ENCODE results near the gene KRTAP9-4.
"Not testable (repeated sequence)": the region's sequence is repeated elsewhere in the genome, so short reads cannot be mapped to it uniquely, and the experiment has no call there.

Gene KRTAP9-4, protein sequence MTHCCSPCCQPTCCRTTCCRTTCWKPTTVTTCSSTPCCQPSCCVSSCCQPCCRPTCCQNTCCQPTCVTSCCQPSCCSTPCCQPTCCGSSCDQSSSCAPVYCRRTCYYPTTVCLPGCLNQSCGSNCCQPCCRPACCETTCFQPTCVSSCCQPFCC
- 0 reads per million in 4 donors for total RNA-seq

DNA sequence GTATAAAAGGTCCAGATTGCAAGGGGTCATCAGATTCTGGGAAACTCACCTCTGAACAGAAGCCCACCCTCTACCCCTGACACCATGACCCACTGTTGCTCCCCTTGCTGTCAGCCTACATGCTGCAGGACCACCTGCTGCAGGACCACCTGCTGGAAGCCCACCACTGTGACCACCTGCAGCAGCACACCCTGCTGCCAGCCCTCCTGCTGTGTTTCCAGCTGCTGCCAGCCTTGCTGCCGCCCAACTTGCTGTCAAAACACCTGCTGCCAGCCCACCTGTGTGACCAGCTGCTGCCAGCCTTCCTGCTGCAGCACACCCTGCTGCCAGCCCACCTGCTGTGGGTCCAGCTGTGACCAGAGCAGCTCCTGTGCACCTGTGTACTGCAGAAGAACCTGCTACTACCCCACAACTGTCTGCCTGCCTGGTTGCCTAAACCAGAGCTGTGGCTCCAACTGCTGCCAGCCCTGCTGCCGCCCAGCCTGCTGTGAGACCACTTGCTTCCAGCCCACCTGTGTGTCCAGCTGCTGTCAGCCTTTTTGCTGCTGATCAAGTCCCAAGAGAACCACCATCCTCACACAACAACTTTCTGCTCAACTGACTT, at the start of gene KRTAP9-4:
TSS of gene KRTAP9-4 (plus strand) at position 51 of the 604 bp plus-strand sequence. CDS start at position 85, 34 bp downstream.
- DNase-seq = not testable (repeated sequence)

DNA sequence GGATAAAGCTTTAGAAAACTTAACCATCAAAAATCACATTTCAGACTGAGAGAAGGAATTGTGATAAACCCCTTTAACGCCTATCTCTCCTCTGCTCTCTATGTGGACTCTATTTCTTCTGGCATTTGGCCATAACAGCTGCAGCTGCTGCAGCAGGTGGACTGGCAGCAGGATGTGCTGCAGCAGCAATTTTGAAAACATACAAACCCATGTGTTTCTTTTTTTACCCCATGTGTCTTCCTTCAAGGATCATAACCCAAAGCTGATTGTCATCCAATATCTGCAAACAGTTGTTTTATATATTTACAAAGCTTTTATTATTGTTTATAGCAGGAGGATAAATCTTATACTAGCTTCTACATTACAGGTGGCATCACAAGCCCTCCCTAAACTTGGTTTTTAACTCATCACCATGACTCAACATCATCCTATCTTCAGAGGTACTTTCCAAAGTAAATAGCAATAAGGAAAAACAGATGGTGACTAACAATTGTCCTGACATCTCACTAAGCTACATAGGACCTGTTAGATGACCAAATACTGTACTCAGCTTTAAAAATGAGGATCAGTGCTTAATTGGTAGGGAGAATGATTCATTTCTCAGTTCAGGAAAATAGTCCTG, 37.5 kb upstream of the KRTAP9-4 start:
- DNase-seq = no peak

DNA sequence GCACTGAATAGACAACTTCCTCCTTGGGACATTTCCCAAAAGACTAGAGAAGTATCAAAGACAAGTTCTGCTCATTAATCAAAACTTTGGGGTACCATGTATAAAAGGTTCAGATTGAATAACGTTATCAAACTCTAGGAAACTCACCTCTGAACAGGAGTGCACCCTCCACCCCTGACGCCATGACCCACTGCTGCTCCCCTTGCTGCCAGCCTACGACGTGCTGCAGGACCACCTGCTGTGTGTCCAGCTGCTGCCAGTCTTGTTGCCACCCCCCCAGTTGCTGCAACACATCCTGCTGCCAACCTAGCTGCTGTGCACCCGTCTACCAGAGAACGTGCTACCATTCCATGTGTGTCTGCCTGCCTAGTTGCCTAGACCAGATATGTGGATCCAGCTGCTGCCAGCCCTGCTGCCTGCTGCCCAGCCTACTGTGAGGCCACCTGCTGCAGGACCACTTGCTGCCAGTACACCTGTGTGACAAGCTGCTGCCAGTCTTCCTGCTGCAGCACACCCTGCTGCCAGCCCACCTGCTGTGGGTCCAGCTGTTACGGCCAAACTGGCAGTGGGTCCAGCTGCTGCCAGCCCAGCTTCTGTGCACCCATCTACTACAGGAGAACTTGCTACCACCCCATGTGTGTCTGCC, 36.8 kb upstream of the KRTAP9-4 start:
- no peak for DNase-seq

DNA sequence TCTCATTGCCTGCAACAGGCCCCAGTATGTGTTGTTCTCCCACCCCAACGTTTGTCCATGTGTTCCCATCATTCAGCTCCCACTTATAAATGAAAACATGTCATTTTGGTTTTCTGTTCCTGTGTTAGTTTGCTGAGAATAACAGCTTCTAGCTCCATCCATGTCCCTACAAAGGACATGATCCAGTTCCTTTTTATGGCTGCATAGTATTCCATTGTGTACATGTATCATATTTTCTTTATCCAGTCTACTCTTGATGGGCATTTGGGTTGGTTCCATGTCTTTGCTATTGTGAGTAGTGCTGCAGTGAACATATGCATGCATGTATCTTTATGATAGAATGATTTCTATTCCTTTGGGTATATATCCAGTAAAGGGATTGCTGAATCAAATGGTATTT, 33.8 kb upstream of the KRTAP9-4 start:
- DNase-seq = no peak

DNA sequence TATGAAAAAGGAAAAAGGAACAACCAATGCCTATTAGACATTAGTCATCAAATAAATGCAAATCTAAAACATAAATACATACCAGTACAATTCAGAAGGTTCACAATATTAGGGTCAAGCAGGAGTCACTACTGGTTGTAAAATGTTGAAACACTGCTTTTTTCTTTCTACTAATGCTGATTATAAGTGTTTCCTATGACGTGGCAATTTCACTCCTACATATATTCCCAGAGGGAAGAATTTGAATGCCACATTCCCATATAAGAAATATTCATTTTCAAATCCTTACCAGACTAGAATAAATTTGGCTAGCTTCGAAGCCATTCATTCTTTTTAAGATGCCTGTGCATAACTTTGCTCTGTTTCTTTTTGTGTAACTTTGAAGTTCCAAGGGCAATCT, 25.7 kb upstream of the KRTAP9-4 start:
- no peak for DNase-seq

DNA sequence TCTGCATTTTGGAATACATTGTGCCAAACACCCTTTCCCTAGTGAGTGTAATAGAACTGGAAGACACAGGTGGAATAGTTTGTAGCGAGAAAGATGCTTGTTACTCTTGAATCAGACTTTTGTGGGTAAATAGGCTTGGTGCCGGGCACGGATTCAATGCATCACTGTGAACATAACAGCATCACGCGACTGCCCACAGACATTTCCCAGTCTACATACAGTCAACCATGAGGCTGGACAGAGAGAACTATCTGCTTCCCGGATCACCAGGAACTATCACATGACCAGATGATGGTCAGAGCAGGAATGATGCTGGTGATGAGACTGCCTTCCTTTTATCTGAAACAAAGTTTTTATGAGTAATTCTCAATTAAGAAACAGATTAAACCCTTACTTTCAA, 23.4 kb upstream of the KRTAP9-4 start:
- DNase-seq = no peak

DNA sequence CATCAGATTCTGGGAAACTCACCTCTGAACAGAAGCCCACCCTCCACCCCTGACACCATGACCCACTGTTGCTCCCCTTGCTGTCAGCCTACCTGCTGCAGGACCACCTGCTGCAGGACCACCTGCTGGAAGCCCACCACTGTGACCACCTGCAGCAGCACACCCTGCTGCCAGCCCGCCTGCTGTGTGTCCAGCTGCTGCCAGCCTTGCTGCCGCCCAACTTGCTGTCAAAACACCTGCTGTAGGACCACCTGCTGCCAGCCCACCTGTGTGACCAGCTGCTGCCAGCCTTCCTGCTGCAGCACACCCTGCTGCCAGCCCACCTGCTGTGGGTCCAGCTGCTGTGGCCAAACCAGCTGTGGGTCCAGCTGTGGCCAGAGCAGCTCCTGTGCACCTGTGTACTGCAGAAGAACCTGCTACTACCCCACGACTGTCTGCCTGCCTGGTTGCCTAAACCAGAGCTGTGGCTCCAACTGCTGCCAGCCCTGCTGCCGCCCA, 22.8 kb upstream of the KRTAP9-4 start, which contains the start of gene KRTAP9-2:
TSS of gene KRTAP9-2 (plus strand) at position 51 of the 498 bp plus-strand sequence. CDS start at position 58, 7 bp downstream.
- not testable (repeated sequence) for DNase-seq

DNA sequence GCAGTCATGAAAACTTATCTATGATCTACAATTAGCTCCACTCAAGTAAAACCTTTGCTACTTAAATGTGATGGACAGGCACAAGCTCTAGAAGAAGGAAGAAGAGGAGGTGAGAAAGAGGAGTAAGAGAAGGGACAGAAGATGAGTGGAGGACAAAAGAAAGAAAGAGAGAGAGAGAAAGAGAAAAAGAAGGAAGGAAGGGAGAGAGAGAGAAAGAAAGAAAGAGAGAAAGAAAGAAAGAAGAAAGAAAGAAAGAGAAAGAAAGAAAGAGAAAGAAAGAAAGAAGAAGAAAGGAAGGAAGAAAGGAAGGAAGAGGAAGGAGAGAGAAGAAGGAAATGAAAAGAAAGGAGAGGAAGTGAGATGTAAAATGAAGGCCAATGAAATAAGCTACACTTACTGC, 19.4 kb upstream of the KRTAP9-4 start:
- no peak for DNase-seq

DNA sequence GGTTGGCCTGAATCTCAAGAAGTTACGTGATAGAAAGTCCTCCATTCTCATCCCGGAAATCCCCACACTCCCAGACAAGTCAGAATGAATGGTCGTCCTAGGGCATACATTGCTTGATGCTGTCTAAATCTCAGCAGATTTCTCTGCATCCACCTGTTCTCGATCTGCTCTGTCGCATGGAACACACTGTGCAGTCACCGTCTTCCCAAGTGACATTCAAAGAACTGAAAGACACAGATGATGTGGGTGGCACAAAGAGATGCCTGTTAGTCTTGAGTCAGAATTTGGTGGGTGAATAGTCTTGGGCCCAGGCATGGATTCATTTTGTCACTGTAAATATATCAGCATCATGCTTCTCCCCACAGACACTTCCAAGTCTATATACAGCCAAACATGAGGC, 17.8 kb upstream of the KRTAP9-4 start:
- no peak for DNase-seq

DNA sequence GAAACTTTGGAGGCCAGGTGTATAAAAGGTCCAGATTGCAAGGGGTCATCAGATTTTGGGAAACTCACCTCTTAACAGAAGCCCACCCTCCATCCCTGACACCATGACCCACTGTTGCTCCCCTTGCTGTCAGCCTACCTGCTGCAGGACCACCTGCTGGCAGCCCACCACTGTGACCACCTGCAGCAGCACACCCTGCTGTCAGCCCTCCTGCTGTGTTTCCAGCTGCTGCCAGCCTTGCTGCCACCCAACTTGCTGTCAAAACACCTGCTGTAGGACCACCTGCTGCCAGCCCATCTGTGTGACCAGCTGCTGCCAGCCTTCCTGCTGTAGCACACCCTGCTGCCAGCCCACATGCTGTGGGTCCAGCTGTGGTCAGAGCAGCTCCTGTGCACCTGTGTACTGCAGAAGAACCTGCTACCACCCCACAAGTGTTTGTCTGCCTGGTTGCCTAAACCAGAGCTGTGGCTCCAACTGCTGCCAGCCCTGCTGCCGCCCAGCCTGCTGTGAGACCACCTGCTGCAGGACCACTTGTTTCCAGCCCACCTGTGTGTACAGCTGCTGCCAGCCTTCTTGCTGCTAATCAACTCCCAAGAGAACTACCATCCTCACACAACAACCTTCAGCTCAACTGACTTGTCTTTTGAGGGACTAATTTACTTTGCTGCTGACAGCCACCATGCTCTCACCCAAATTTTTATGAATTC, 16.9 kb upstream of the KRTAP9-4 start, which contains the start of gene KRTAP9-3:
TSS of gene KRTAP9-3 (plus strand) at position 51 of the 707 bp plus-strand sequence. CDS start at position 104, 53 bp downstream.
- DNase-seq = not testable (repeated sequence)

DNA sequence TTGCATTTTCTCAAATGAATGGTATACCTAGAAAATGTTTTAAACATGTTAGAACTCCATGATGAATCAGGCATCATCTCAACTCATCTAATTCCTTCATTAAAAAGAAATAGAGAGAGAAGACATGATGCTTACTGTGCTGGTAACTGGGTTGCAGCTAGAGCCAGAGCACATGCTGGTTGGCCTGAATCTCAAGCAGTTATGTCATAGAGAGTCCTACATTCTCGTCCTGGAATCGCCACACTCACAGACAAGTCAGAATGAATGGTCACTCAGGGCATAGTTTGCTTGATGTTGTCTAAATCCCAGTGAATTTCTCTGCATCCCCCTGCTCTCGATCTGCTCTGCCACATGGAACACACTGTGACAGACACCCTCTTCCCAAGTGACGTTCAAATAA, 12.4 kb upstream of the KRTAP9-4 start:
- not testable (repeated sequence) for DNase-seq

DNA sequence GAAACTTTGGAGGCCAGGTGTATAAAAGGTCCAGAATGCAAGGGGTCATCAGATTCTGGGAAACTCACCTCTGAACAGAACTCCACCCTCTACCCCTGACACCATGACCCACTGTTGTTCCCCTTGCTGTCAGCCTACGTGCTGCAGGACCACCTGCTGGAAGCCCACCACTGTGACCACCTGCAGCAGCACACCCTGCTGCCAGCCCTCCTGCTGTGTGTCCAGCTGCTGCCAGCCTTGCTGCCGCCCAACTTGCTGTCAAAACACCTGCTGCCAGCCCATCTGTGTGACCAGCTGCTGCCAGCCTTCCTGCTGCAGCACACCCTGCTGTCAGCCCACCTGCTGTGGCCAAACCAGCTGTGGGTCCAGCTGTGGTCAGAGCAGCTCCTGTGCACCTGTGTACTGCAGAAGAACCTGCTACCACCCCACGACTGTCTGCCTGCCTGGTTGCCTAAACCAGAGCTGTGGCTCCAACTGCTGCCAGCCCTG, 11.5 kb upstream of the KRTAP9-4 start, which contains the start of gene KRTAP9-8:
TSS of gene KRTAP9-8 (plus strand) at position 51 of the 489 bp plus-strand sequence. CDS start at position 104, 53 bp downstream.
- not testable (repeated sequence) for DNase-seq

DNA sequence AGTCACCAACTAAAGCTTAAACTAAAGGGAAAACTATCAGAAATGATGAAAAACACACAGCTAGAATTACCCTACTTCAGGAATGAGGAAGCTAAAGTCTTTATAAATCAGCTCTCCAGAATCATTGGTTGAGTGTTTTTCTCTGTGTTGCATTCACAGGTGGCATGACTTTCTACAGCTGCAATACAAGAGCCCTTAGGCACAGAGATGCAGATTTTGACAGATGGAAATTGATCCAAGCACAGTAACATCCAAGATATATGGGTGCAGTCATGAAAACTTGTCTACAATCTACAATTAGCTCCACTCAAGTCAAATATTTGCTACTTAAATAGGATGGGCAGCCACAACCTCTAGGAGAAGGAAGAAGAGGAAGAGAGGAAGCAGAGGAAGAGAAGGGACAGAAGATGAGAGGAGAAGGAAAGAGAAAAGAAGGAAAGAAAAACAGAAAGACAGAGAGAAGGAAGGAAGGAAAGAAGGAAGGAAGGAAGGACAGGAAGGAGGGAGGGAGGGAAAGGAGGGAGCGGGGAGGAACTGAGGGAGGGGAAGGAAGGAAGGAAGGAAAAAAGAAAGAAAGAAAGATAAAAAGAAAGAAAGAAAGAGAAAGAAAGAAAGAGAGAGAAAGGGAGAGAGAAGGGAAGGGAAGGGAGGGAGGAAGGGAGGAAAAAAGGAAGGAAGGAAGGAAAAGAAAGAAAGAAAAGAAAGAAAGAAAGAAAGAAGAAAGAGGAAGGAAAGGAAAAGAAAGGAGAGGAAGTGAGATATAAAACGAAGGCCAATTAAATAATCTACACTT, 2.3 kb upstream of the KRTAP9-4 start:
- not testable (repeated sequence) for DNase-seq

DNA sequence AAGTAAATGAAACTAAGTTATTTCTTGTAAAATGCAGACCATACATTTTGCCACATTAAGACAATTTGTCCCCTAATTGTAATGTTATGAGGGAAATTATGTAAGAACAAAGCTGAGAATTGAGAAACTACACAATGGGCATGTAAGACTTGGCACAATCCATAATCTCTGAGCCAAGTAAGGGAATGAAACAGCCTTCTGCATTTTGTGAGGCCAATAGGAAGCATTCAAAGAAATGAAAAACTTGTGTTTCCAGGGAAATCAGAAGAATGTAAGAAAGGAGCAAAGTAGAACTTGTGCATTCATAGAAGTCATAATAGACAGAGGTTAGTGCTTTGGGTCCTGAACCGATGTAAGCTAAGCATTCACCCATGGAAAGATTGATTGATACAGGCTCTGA, 1.8 kb downstream of the KRTAP9-4 start:
- DNase-seq = no peak

DNA sequence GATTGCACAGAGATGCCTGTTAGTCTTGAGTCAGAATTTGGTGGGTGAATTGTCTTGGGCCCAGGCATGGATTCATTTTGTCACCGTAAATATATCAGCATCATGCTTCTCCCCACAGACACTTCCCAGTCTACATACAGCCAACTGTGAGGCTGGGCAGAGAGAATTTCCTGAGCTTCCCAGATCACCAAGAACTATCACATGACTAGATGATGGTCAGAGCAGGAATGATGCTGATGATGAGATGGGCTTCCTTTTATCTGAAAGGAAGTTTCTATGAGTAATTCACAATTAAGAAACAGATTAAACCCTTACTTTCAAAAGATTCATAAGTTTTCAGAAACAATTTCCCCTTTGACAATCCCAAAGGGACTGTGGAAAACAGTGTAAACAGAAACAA, 5.4 kb downstream of the KRTAP9-4 start:
- DNase-seq = no peak

DNA sequence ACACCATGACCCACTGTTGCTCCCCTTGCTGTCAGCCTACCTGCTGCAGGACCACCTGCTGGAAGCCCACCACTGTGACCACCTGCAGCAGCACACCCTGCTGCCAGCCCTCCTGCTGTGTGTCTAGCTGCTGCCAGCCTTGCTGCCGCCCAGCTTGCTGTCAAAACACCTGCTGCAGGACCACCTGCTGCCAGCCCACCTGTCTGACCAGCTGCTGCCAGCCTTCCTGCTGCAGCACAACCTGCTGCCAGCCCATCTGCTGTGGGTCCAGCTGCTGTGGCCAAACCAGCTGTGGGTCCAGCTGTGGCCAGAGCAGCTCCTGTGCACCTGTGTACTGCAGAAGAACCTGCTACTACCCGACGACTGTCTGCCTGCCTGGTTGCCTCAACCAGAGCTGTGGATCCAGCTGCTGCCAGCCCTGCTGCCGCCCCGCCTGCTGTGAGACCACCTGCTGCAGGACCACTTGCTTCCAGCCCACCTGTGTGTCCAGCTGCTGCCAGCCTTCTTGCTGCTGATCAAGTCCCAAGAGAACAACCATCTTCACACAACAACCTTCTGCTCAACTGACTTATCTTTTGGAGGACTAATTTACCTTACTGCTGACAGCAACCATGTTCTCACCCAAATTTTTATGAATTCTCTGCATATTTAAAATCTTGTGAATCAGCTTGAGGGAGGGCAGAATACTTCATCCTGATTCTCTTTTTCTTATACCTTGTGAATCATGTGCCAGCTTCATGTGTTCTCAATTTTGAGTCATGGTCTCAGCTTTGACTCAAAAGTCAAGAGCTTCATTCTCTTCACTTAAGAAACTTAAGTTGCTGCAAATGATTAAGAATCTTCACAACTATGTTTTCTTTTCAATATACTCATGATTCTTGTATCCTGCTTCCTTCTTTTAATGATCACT, 6.1 kb downstream of the KRTAP9-4 start, which contains the start of gene KRTAP9-9:
TSS of gene KRTAP9-9 (plus strand) at position 4 of the 910 bp plus-strand sequence.
- not testable (repeated sequence) for DNase-seq

DNA sequence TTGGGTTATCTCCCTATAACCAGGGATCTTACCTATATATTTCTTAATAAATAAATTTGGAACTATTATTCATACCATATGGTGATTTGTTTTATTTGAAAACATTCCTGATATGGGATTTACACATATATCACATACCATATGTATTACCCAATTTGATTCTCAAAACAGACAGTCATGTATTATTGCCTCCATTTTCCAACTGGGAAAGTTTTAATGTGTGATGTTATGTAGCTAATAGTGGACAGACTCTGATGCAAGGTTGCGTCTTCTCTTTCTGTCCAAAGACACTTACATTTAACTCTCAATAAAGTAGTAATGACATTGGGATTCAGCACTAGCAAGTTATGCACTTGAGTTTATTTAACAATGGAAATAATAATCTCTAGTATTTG, 6.8 kb downstream of the KRTAP9-4 start:
- no peak for DNase-seq

DNA sequence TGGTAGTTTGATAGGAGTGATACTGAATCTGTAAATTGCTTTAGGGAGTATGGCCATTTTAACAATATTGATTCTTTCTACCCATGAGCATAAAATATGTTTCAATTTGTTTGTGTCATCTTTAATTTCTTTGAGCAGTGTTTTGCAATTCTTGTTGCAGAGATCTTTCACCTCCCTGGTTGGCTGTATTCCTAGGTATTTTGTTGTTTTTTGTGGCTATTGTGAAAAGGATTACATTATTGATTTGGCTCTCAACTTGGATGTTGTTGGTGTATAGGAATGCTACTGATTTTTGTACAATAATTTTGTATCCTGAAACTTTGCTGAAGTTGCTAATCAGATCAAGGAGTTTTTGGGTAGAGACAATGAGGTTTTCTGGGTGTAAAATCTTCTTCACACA, 8.9 kb downstream of the KRTAP9-4 start:
- DNase-seq = no peak

DNA sequence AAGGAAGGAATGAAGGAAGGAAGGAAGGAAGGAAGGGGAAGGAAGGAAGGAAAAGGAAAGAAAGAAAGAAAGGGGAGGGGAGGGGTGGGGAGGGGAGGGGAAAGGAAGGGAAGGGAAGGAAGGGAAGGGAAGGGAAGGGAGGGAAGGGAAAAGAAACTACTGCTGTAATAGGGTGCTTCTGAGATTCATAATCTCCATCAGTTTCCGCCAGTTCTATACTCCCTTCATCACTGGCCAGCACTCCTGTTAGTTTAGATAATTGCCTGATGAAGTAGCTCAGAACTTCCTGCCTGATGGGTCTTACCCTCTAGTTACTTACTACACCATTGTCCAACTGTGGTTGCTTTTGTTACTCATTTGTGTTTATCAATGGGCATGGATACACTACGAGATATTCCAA, 13.7 kb downstream of the KRTAP9-4 start:
- no peak for DNase-seq

DNA sequence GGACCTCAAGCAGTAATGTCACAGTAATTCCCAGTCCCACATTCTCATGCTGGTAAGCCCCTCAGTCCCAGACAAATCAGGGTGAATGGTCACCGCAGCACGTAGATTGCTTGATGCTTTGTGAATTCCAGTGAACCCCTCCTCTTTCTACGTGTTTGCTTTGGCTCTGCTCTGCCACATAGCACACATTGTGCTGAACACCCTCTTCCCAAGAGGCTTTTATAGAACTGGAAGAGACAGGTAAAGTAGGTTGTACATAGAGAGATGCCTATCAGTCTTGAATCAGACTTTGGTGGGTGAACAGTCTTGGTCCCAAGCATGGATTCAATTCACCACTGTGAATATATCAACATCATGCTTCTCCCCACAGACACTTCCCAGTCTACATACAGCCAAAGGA, 15.1 kb downstream of the KRTAP9-4 start:
- DNase-seq = no peak
